ENCODE results near the gene CSHL1.

Gene CSHL1

DNA sequence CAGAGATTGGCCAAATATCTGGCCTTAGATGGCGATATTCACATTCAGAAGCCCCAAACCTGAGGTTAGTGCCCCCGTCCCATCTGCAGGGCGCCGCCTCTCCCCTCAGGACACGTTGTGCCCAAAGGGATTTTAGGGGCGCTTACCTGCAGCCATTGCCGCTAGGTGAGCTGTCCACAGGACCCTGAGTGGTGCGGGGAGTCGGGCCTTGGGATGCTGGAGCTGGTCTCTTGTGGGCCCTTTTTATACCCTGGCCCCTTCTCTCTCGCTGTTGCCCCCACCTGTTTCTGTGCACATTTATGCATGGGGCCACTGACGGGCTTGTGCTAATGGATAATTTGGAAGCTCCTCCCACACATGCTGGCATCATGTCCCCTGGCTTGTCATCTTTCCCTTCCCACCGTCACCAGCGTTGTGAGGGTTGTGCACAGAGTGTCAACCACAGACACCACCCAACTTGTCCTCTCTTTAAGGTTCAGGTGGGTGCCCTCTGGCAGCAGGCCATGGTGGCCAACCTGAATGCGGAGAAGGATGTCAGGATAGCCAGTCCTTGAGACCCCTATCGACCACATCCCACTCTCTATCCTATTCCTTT lies at the start of gene CSHL1:
Gene CSHL1, minus strand, starts transcription at position 218 of the 595 bp plus-strand sequence. Its CDS starts 62 bp downstream, at position 156.
- no peak for DNase-seq

DNA sequence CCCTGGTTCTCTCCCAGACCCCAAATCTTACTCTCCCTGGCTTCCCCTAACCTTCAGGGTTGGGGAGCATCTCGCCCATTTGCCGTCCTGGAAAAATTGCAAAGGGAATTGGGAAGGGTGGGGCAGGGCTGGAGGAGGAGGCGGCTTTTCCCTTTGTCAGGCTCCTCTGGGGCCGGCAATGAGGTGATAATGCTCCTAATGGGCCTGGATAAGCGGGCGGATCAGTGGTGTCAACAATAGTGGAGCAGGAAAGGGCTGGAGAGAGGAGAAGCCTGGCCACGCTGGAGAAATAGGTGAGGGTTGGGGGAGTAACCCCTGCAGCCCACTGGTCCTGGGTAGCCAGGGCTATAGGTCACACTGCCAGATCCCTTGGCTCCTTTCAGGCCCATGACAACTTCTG lies 49.4 kb upstream of the CSHL1 start:
- DNase-seq, result no peak

GRCh38 chr17:63960006-63960405 lies 48.9 kb upstream of the CSHL1 start:
- DNase-seq, result no peak

DNA sequence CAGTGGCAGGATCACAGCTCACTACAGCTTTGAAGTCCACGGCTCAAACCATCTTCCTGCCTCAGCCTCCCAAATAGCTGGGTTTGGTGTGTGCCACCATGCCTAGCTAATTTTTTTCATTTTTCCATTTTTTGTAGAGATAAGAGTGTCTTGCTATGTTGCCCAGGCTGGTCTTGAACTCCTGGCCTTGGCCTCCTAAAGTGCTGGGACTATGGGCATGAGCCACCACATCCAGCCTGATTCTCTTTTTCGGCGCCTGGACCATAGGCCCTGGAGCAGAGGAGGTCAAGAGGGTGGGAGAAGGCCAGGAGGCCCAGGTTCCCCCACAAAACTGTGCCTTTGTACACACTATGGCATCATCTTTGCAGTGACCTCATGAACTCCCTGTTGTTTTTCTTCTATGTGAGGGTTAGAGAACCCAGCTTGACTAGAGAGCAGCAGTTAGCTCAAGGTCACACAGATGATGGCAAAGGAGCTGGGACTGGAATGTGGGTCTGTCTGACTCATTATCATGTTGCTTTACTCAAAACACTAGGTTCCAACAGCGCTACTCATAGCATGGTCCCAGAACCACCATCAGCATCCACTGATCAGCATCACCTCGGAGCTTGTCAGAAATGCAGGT lies 45.4 kb upstream of the CSHL1 start:
- DNase-seq, result no peak

DNA sequence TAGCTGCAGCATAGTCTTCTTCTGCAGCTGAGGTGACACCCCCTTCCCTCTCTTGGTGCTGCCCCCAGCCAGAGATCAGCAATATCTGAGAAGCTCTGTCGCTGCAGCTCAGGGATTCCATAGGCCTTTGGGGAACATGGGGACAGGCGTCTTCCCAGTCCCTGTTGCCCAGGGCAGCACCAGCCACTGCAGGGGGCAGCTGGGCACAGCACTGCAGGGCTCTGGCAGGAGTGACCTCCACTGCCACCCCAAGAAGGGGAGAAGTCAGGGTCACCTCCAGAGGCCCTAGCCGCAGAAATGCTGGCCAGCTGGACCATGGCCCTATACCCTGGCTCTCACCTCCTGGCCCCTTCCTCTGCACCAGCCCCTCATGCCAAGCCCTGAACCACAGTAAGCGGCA lies 44.7 kb upstream of the CSHL1 start:
- DNase-seq, result no peak

DNA sequence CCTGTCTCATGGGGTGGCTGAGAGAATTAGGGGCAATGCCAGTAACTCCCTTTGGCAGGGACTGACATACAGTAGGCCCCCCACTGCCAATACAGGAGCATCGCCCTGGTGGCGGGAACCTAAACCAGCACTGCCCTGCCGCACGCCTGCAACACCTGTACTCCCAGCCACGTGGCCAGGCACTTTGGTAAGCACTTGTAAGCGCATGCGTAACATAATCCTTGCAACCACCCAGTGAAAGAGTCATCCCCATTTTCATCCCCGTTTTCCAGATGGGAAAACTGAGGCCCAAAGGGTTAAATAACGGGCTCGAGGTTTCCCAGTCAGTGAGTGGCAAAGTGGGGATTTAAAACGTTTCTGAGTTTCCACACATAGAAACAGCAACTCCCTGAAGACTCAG lies 44.2 kb upstream of the CSHL1 start:
- DNase-seq, result no peak

DNA sequence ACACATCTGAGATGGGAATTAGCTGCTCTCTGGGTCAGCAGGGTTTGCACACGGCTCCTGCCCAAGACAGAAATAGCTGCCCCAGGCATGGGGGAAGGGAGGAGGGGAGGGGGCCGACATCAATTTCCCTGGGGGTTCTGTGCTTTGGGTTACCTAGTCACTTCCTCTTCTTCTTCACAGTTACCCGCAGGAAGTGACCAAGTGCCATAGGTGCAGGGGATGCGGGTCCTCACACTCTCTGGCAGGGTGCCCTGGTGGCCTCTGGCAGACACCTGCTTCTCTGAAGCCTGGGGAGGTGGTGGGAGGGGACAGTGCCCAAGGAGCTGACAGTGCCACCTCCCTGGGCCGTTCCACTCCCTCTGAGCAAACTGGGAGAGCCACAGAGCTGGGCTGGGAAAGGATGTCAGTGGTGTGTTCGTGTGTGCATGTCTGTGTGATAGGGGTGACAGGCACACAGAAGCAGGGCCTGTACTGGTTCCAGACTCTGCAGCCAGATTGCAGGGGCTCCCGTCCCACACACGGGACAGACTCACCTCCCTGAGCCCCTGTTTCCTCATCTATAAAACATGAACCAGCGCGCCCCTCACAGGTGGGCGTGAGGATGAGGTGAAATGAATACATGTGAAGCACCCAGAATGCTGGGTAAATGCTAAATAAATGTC lies 43.5 kb upstream of the CSHL1 start:
- no peak for DNase-seq

- no peak for DNase-seq
Measured at GRCh38 chr17:63950940-63951907, 40.2 kb upstream of the CSHL1 start.

GRCh38 chr17:63949576-63950250 lies 38.7 kb upstream of the CSHL1 start:
- DNase-seq, result no peak

DNA sequence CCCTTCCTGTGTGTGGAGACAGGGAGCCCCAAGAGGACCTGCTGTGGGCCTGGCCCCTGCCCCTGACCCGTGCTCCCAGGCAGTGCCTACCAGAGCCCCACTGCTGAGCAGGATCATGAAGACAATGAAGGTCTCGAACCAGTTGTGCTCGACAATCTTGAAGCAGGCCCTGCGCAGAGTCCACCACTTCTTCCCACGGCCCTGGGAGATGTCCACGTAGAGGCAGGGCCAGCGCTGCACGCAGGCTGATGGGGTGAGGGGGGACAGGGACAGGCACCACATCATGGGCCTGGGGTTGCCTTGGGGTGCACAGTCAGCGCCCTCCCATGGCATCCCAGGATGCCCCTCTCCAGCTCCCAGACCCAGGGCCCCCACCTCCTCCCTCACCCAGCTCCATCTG lies 37.5 kb upstream of the CSHL1 start:
- DNase-seq, result no peak

GRCh38 chr17:63947711-63948330 lies 36.8 kb upstream of the CSHL1 start:
- no peak for DNase-seq

GRCh38 chr17:63946440-63947363 lies 35.6 kb upstream of the CSHL1 start:
- DNase-seq, result peak; percentile 66

DNA sequence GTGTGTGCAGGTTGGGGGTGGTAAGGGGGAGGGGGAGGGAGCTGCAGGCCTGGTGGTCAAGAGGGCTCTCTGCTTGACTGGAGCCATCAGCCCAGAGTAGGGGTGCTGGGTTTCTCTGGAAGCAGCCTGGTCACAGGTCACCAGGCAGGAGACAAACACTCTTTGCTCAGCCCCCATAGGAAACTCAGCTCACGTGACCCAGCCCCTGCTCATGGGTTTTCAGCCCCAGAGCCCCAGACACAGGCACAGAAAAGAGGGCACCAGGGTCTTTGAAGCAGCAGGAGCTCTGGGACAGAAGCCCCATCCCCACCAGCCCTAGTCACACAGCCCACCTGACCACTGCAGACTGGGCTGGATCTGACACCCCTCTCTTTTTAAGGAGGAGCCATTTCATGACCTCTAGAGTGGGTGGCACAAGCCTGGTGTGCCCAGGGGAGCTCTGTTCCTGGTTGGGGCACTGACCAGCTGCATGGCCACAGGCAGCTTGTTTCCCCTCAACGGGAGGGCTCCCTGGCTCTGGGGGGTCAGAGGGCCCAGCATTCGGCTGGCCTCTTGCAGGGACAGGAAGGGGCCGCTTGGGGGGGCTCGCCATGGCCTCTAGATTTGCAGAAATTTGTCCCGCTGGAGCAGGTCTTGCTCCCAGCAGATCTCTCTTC lies 34.9 kb upstream of the CSHL1 start:
- DNase-seq, result peak; percentile 16

DNA sequence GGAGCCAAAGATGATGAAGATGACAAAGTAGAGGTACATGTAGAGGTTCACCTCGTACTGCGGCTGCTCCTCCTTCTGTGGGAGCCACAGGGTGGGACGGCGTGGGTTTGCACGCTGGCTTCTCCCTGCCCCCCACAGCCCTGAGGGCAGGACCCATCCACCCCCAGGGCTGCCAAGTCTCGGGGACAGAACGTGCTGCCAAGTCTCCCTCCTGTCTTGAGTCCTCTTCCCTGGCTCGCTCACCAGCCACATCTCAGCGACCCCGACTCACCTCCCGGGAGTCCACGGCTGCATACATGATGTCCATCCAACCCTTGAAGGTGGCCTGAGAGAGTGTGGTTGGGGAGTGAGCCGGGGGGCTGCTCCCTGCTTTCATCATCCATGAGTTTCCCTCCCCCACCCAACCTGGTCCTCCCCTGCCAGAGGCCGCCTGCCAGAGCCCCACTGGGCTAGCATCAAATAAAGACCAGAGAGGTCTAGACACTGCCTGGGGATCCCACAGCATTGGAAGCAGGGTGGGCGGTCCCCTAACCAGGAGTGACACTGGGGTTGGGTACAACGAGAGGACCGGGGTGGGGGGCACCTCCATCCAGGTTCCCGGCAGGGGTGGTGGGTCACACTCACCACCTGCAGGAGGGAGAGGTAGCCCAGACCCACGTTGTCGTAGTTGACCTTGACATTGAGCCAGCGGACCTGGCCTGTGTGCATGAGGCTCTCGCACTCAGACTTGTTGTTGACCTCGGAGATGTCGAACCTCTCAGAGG lies 33.9 kb upstream of the CSHL1 start:
- DNase-seq, result no peak

GRCh38 chr17:63943745-63944144 lies 32.7 kb upstream of the CSHL1 start:
- DNase-seq, result no peak

DNA sequence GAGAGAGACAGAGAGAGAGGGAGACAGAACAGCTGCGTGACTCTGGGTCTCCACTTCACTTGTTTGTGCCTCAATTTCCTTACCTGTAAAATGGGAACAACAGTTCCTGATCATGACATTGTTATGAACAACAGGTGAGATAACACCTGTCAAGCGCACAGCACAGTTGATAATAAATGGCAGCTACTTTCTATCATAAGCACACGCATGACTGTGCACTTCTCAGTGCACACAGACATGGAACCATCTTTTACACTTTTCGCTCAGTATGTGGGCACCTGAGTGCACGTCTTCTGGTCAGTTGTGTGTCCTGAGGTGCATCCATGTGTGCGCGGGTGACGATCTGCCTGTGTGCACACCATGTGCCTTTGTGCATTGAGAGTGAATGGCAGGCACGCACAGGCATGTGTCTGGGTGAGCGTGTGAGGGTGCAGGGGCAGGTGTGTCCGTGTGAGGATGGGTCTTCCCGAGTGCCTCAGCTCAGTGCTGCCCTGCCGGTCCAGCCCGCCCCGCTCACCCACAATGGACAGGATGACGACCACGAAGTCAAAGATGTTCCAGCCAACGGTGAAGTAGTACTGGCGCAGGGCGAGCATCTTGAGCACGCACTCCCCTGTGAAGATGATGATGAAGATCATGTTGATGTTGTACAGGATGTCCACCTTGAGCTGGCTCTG lies 31.4 kb upstream of the CSHL1 start:
- no peak for DNase-seq

DNA sequence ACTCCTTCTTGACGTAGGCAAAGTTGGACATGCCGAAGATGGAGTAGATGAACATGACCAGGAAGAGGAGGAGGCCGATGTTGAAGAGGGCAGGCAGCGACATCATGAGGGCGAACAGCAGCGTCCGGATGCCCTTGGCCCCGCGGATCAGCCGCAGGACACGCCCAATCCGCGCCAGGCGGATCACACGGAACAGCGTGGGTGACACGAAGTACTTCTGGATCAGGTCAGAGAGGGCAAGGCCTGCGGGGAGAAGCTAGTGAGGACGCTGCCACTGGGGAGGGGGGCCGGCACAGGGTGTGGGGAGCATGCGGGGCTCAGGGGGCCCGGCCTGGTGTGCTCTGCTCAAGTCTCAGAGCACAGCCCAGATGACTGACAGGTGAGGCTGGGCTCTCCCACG lies 30.7 kb upstream of the CSHL1 start:
- no peak for DNase-seq

DNA sequence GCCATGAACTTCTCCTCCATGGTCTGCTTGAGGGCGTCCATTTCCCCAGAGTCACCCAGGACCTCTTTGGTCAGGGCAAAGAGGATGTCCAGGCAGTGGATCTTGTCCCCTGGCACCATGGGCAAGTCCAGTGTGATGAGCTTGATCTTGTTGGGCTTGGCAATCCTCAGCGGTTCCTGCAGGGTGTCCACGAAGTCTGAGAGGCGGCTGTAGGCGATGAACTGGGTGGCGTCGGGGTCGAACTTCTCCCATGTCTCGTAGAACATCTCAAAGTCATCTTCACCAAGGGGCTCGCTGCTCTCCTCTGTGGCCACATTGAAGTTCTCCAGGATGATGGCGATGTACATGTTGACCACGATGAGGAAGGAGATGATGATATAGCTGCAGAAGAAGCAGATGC lies 30.1 kb upstream of the CSHL1 start:
- no peak for DNase-seq

- DNase-seq, result no peak
Measured at GRCh38 chr17:63940584-63940983, 29.5 kb upstream of the CSHL1 start.

All from eye (tissue), 1 donor.